Muscle of leg (tissue), 11 donors: ENCODE data around the gene NME9. TPM values are rescaled to one million over a fixed set of nuclear protein-coding genes. Genes with fewer than 3 reads are reported as not detected.

Experiments
- DNase-seq: peaks from one replicate; pipeline ENCODE4 v3.0.0; 2013
- H3K27ac ChIP-seq: one replicate; pipeline ENCODE4 v1.5.1; 2013; ENCODE audit warnings: mild to moderate bottlenecking, low read length, control low read depth
- H3K27me3 ChIP-seq: one replicate; pipeline ENCODE4 v1.6.1; 2013; ENCODE audit warnings: low read length; ENCODE audit not compliant: control insufficient read depth, insufficient read depth
- H3K36me3 ChIP-seq: one replicate; pipeline ENCODE4 v1.6.1; 2013; ENCODE audit warnings: low read length; ENCODE audit not compliant: control insufficient read depth, insufficient read depth
- H3K4me1 ChIP-seq: one replicate; pipeline ENCODE4 v1.6.1; 2013; ENCODE audit warnings: low read length; ENCODE audit not compliant: control insufficient read depth, insufficient read depth
- H3K4me3 ChIP-seq: one replicate; pipeline ENCODE4 v1.5.1; 2013; ENCODE audit warnings: low read length, control low read depth
- H3K9me3 ChIP-seq: replicated peaks from 2 replicates; pipeline ENCODE4 v1.6.1; 2013; ENCODE audit warnings: low read depth, low read length; ENCODE audit not compliant: control insufficient read depth
- WGBS: methylation state at CpG from one replicate; pipeline ENCODE4 v1.1.5; 2013; ENCODE audit warnings: missing lambda C conversion rate; ENCODE audit not compliant: insufficient coverage; 5-methylcytosine and 5-hydroxymethylcytosine counted together
- polyA plus RNA-seq, 8 donors: library from polyadenylated mRNA; unstranded; fragments of 120-200 nt; gene quantifications; one replicate each; pipeline versions ENCODE4 v1.2.1 to v1.2.3, GENCODE V29; 2013; ENCODE audit warnings: inconsistent platforms in 1 of 8, low replicate concordance in 1 of 8; ENCODE audit not compliant: insufficient read length in 8 of 8, insufficient read depth in 1 of 8
- total RNA-seq: library from RNA; stranded (reverse); fragments of 120-200 nt; gene quantifications from one replicate; pipeline ENCODE4 v1.2.4, GENCODE V29; 2013

NME9 gene
- total and polyA plus RNA-seq, 9 donors: 0.22 to 1.7 (median 0.71) TPM

DNA sequence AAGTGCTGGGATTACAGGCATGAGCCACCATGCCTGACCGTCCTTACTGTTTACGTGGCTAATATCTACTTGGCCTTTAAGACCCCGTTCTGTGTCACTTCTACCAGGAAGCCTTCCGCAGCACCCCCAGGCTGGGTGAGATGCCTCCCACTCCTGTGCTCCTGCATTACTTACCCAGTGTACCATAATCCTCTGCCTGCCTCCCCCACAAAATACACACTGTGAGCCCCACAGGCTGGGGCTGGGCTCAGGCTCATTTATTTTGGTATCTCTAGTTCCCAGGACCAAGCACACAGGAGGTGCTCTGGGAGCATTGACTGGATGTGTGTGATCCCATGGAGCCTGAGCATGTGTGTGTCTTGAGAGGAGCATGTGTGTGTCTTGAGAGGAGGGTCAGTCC lies 33.7 kb upstream of the NME9 start:
- Histone ChIP-seq H3K4me3 (no peak overlapping the region), H3K9me3 (no peaks in the 10 kb centered on the region), H3K36me3 (peaks cover 8% of the 10 kb centered on the region), H3K4me1 (peaks cover 61% of the 10 kb centered on the region), H3K27me3 (no peaks in the 10 kb centered on the region), H3K27ac (no peak overlapping the region)
- 91% methylated on average over 4 of the region's 4 CpGs for WGBS
- DNase-seq: no peak

DNA sequence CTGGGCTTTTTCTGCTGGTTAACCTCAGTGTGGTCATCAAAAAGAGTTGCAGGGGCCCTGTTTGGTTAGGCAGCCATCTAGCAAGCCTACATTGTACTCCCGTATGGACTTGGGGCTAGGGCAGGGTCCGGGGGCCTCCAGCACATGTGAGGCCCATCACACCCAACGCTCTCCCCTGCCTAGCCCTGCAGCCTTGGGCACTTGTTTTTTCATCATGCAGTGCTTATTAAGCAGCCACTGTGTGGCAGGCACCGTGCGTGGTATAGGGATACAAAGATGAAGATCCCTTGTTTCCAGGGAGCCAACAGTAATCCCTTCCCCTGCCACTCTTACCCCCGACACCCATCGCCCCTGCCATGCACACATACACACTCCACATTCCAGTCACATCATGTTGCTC lies 32.9 kb upstream of the NME9 start:
- 86% methylated on average over 7 of the region's 7 CpGs for WGBS
- Histone ChIP-seq H3K4me1 (peaks cover 62% of the 10 kb centered on the region), H3K27me3 (no peaks in the 10 kb centered on the region), H3K4me3 (no peak overlapping the region), H3K36me3 (peaks cover 8% of the 10 kb centered on the region), H3K9me3 (no peaks in the 10 kb centered on the region), H3K27ac (no peak overlapping the region)
- DNase-seq: peak; percentile 20

DNA sequence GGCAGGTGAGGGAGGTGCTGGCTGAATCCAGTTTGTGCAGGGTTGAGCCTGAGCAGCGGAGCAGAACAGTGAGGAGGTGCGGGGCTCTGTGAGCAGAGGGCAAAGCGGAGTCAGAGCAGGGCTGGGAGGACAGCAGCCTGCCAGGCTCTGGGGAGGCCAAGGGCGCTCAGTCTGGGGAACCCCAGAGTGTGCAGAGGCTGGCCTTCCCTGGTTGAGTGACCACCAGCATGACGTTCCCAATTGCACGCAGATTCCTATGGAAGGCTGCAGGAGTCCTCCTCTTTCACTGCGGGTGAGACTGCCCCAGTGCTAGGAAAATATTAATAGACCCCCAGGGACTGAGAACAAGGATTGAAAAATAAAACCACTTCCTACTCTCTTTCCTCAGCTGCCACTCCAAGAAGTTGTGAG lies 31.9 kb upstream of the NME9 start:
- H3K9me3 ChIP-seq: no peaks in the 10 kb centered on the region
- no peak for DNase-seq
- H3K36me3 ChIP-seq: peaks cover 8% of the 10 kb centered on the region
- 65% methylated on average over 6 of the region's 7 CpGs for WGBS
- peaks cover 70% of the 10 kb centered on the region for H3K4me1 ChIP-seq
- no peak overlapping the region for H3K27ac ChIP-seq
- H3K4me3 ChIP-seq: no peak overlapping the region
- H3K27me3 ChIP-seq: no peaks in the 10 kb centered on the region

DNA sequence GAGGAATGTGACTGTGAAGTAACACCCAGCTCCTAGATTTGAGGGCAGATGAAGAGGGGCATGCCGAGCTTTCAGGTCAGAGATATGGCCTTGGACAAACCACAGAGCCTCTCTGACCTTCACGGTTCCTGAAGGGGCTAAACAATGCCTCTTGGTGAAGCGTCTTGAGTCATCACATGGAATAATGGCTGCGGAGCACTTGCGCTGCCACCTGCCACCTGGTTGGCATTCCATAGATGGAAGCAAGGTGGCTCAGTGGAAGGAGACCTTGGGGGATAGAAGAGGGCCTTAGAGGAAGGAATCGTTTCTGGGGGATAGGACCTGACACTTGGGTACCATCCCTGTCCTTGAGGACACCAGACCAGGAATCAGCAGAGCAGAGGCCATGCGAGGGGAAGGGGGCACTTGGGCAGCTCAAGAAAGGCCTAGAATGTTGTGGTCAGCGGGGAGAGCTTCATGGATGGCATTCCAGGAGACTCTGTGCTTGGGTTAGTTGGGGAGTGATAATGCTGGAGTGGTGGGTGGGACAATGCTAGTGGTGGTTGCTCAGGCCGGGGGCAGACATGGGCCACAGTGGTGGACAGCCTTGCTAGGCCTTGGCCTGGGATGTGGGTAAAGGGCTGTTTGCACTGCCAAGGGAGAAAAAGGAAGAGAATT lies 31.3 kb upstream of the NME9 start:
- H3K27ac ChIP-seq: no peak overlapping the region
- peaks cover 69% of the 10 kb centered on the region for H3K4me1 ChIP-seq
- WGBS: 94% methylated on average over 9 of the region's 9 CpGs
- peaks cover 8% of the 10 kb centered on the region for H3K36me3 ChIP-seq
- no peaks in the 10 kb centered on the region for H3K27me3 ChIP-seq
- no peaks in the 10 kb centered on the region for H3K9me3 ChIP-seq
- no peak for DNase-seq
- no peak overlapping the region for H3K4me3 ChIP-seq

DNA sequence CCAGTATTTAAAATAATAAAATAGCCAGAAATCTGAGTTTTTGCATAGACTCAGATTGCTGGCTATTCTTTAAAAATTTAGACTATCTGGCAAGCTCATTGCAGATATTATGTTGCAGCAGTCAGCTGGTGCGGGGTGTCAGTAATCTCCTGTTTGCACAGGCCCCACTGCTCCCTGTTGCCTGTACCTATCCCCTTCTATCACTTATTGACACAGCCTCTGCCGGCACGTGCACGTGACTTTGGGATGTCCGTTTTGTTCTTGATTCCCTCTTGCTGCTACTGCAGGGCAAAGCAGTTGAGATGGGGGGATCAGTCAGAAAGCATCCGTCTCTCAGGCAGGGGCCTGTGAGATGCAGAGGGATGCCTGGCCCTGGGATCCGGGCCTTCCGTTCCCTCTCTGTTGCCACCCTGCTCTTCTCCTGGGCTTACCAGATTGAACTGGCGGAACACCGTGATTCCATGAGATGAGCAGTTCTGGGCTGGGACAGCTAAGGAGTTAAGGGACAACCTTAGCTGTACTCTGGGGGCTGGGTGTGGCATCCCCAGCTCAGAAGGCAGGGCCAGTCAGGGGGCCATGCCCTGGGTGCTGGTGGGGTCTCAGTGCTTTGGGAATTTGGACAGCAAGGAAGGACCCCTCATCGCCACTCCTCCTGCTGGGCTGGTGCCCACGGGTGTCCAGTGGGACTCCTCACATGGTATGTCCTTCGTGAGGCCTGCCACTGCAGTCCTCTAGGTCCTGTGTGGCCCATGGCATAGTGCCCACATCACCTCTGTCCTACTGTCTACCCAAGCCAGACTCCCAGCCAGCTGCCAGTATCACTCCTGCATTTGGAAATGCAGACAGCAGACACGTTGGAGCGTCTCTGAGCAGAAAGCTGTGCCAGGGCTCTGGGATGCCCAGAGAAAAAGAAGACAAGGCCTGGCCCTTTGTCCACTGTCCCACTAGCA lies 30.5 kb upstream of the NME9 start:
- Histone ChIP-seq H3K4me3 (no peak overlapping the region), H3K27ac (no peak overlapping the region), H3K4me1 (peaks cover 63% of the 10 kb centered on the region), H3K36me3 (peaks cover 10% of the 10 kb centered on the region), H3K9me3 (no peaks in the 10 kb centered on the region), H3K27me3 (no peaks in the 10 kb centered on the region)
- WGBS: 83% methylated on average over 9 of the region's 15 CpGs
- peak; percentile 19 for DNase-seq

DNA sequence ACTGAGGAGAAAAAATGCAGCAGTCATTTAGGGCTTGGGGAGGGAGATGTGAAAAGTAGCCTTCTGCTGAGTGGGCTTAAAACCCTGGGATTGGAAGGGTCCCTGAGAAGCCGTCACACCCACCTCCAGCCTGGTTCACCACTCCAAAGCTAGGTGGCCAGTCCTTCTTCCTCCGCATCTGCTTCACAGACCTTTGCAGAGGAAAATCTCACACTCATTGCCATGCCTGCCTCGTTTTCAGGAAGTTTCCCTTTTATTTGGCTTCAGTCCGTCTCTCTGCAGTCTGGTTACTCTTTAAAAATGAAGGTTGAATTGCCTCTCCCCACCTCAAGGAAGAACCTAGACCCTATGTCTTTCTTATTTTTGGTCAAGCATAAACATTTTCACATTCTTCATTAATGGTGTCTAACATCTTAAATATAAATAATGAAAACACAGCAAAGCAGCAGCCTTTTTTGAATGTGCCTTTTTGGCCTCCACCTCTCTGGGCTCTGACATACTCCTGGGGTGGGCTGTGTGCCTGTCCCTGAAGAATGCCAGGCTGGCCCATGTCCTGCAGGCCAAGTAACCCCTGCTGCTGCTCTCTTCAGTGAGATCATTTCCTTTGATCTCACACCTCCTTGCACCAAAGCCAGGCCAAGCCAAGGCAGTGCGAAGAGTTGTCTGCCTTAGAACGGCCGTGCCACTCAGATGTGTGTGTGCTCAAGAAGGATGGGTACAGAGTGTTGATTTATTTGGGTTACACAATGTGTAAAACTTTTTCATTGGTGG lies 29.7 kb upstream of the NME9 start:
- H3K27me3 ChIP-seq: no peaks in the 10 kb centered on the region
- peak; percentile 36 for DNase-seq
- no peak overlapping the region for H3K27ac ChIP-seq
- peaks cover 11% of the 10 kb centered on the region for H3K36me3 ChIP-seq
- H3K9me3 ChIP-seq: no peaks in the 10 kb centered on the region
- H3K4me1 ChIP-seq: peaks cover 60% of the 10 kb centered on the region
- no peak overlapping the region for H3K4me3 ChIP-seq
- 43% methylated on average over 2 of the region's 7 CpGs for WGBS

DNA sequence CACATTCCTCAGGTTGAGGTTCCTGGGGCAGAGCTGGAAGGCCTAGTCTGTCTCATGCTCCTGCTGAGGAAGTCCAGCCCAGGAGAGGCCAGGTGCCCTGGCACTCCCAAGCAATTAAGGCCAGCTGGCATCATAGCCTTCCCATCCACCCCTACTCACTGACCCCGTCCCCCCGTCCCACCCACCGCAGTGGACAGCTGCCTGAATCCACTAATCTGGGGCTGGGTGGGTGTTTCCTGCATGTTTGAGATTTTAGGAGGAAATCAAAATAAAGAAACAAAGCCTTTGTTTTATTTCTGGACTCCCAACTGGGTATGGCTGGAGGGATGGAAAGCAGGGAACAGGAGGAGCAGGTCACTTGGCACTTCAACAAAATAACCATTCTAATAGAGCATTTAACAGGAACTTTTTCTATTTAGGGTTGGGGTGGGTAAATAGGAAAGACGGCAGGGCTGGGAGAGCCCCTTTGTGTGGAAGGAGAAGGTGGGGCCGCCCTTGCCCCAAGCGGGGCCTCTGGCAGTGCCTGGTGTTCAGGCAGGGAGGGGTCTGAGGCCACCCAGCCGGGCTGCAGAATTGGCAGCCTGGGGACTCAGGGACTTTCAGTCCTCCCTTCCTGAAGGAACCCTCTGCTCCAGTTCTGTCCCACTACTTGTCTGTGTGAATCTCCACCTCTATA lies 27.2 kb upstream of the NME9 start:
- H3K27ac ChIP-seq: peak overlapping the region; percentile 38
- H3K9me3 ChIP-seq: no peaks in the 10 kb centered on the region
- H3K36me3 ChIP-seq: peaks cover 7% of the 10 kb centered on the region
- no peak overlapping the region for H3K4me3 ChIP-seq
- 92% methylated on average over 2 of the region's 7 CpGs for WGBS
- DNase-seq: peak; percentile 64
- H3K4me1 ChIP-seq: peaks cover 54% of the 10 kb centered on the region
- H3K27me3 ChIP-seq: no peaks in the 10 kb centered on the region

DNA sequence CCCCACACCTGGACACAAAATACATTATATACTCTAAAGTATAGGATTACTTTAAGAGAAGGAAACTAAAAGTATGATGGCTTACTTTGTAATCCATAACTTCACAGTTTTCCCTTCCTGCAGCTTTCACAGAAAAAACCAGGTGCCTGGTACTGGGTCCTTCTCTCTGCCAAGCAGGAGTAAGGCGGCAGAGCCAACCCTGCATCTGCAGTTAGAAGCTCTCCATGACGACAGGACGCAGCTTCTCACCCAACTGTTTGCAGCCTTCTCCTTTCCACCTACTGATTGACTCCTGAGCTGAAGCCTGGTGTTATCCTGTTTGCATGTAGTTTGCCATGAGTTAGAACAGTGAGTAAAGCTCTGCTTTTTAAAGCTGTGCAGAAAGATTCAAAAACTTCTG lies 25.4 kb upstream of the NME9 start:
- no CpG with 5 or more reads among the region's 3 CpGs for WGBS
- H3K4me3 ChIP-seq: no peak overlapping the region
- DNase-seq: no peak
- H3K9me3 ChIP-seq: no peaks in the 10 kb centered on the region
- no peak overlapping the region for H3K27ac ChIP-seq
- no peaks in the 10 kb centered on the region for H3K27me3 ChIP-seq
- H3K4me1 ChIP-seq: peaks cover 47% of the 10 kb centered on the region
- peaks cover 7% of the 10 kb centered on the region for H3K36me3 ChIP-seq

DNA sequence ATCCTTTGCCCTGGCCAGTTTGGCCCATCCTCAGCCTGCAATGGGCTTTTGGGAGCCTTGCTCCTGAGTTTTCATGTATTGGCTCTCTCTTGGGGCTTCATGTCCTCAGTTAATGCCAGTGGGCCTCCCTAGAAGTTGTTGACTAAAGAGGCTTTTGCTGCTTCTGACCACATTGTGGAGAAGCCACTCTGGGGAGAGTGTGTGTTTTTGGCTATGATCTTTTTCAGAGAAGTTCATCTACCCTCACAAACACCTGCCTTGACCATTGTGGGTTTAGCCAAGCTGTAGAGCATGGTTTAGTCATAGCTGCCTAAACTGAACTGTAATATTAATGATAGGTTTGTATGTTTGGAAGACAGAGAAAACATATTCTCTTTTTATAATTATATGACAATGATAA lies 24.7 kb upstream of the NME9 start:
- no peak for DNase-seq
- peaks cover 44% of the 10 kb centered on the region for H3K4me1 ChIP-seq
- no peak overlapping the region for H3K4me3 ChIP-seq
- H3K36me3 ChIP-seq: peaks cover 7% of the 10 kb centered on the region
- H3K9me3 ChIP-seq: no peaks in the 10 kb centered on the region
- no peak overlapping the region for H3K27ac ChIP-seq
- peaks cover 2% of the 10 kb centered on the region for H3K27me3 ChIP-seq
